ENCODE measurements around the gene SUSD4.

DNA sequence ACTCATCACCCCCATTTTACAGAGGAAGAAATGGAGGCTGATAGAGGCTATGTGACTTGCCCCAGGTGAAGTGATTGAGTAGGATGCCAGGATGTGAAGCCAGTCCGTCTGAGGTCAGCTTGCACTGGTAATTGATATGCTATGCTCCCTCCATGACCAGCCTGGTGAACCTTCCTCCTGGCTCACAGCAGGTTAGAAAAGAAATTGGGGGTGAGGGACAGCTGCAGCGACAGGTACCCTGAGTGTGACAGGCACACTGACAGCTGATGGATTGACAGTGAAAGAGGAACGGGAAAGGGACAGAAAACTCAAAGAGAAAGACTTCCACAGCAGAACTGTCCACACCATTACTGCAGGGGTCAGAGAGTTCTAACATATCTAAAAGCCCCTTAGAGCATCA is 102.1 kb downstream of the SUSD4 start:
- TF ChIP-seq EZH2 (IDR thresholded peaks at IDR 0.05; ENCODE audit: borderline replicate concordance, low read depth, low read length) = no peak
- TF ChIP-seq ZFX (CRISPR knock-in tag; IDR thresholded peaks at IDR 0.05) = no peak
- TF ChIP-seq CHD2 (IDR thresholded peaks at IDR 0.05; ENCODE audit: low read depth, low read length) = no peak
- no peak for TF ChIP-seq SMARCA4 (IDR thresholded peaks at IDR 0.05)

All from K562 (cell line).